GM19240 (cell line): ENCODE results near the gene STAC3.
A peak's percentile ranks its signal among the peaks of the same experiment; 100 is the strongest.

Experiments
- DNase-seq: peaks from one replicate; pipeline ENCODE4 v3.0.0; 2011; ENCODE audit warnings: low spot score; ENCODE audit not compliant: insufficient read length

The STAC3 gene

DNA sequence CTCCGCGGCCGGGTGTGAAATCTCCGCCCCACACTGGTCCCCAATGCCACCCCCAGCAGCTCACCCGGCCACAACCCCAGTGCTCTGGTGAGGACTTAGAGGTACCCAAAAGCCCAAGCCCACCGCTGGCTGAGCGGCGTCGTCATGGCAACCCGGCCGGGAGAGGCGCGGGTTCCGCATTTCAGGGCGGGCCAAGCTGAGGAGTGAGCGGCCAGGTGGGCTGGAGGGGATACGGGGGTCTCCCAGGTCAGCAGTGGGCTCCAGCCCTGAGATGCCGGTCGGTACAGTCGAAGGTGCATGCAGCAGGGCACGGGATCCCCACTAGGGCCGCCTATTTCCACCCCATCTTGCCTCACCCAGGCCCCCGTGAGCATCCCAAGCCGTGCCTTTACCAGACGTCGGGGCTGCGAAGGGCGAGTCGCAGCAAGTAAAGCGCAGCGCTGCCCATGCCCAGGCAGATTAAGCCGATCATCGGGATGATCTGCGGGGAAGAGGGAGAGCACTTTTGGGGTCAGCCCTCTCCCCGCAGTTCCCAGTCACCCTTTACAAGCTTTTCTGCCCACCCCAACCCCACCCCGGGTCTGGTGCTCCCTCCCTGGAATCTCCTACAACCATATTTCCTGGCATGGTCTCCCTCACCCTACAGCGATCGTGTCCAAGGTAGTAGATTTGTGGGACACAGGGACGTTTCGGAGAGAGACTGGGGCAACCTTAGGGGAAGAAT is 14.6 kb downstream of the STAC3 start:
- DNase-seq = no peak

GRCh38 chr12:57235728-57236131 is 15.3 kb downstream of the STAC3 start:
- no peak for DNase-seq

DNA sequence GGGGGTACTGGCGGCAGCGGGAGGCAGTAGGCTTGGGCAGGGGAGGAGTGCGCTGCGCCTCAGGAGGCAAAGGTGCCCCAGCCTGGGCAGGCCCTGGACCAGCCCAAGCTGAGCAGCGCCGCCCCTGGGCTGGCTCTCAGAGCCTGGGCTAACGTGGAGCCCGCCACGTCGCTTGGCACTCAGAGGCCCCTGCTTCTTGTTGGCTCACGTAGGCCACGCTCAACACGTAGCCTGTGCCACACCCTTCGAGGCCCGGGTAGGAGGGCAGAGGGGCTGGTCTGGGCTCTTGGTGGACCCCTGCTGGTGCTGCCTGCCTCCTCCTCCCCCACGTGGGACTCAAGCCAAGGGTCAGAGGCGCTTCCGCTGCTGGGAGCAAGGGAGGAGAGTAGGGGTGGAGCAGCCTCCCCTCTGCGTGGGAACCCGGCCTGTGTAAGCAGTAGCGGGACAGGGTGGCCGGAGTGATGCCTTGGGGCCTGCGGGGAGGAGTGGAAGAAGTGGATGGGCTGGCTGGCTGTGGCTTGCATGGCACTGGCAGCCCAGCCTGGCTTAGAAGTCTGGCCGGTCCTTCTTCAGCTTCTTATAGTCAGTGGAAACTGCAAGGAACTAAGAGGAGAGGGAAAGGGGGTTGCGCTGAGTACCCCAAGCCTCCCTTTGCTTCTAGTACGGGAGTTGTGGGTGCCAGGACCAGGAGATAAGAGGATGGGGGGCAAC is 15.8 kb downstream of the STAC3 start:
- DNase-seq = no peak

GRCh38 chr12:57234571-57235016 is 16.4 kb downstream of the STAC3 start:
- no peak for DNase-seq

- no peak for DNase-seq
These were observed 16.8 kb downstream of the STAC3 start for GRCh38 chr12:57234233-57234570.

GRCh38 chr12:57233357-57234232 is 17.4 kb downstream of the STAC3 start:
- DNase-seq = no peak

DNA sequence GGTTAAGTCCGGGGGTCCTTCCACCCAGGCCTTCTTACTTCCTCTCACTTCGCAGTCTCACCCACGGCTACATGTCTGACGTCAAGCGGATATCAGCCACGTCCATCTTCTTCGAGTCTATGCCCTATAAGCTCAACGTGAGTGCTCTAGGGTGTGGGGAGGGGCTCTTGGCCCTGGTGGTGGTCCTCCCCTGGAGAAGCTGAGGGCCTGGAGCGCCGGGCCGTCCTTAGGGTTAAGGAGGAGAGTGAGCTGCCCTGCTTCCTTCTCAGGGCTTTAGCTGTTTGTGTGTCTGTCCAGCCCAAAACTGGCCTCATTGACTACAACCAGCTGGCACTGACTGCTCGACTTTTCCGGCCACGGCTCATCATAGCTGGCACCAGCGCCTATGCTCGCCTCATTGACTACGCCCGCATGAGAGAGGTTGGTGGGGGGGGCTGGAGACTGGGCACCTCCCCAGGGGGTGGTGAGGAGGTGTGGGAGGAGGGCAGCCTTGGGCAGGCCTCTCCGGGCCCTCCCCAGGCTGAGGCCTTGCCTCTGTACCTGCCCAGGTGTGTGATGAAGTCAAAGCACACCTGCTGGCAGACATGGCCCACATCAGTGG is 18.7 kb downstream of the STAC3 start:
- DNase-seq = no peak

GRCh38 chr12:57231276-57232021 is 19.5 kb downstream of the STAC3 start:
- DNase-seq = no peak

GRCh38 chr12:57230381-57231155 is 20.4 kb downstream of the STAC3 start:
- no peak for DNase-seq

GRCh38 chr12:57229634-57230380 is 21.2 kb downstream of the STAC3 start, which contains the start of gene SHMT2:
Gene SHMT2 (plus strand): TSS chr12:57229711. CDS start chr12:57229779, 68 bp downstream.
- DNase-seq = peak; percentile 100

- DNase-seq = no peak
These were observed 21.8 kb downstream of the STAC3 start for GRCh38 chr12:57229046-57229633.

GRCh38 chr12:57227315-57228115 is 23.5 kb downstream of the STAC3 start:
- no peak for DNase-seq

DNA sequence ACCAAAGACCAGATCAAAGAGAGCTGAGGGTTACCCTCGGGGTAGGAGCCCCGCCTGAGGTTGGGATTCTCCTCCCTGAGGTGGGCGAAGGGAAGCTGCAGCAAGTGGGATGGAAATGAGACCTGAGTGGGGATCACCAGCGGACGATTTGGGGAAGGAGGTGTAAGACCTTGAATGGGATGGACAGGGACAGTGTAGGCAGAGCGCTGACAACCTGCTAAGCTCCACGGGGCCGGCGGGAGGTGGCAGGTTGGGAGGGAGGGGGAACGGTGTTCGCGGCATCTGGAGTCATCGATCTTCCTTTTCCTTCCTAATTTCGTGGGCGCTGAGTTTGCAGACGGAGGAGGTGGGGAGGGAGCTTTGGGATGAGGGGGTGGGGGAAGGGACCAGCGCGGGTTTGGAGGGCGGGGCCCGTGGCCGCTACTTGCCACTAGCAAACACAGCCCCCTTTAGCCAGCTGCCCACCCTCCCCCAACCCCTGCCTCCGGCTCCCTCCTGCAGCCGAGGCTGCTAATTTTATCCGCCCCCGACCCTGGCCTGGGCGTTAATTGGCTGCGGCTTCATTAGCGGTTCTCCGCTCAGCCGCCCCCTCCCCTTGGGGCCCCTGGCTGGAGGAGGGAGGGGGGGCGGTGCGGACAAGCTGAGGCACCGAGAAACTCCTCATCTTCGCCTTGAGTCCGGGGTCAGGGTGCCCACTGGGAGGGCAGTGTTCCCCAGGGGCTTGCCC is 24.2 kb downstream of the STAC3 start:
- DNase-seq = no peak

DNA sequence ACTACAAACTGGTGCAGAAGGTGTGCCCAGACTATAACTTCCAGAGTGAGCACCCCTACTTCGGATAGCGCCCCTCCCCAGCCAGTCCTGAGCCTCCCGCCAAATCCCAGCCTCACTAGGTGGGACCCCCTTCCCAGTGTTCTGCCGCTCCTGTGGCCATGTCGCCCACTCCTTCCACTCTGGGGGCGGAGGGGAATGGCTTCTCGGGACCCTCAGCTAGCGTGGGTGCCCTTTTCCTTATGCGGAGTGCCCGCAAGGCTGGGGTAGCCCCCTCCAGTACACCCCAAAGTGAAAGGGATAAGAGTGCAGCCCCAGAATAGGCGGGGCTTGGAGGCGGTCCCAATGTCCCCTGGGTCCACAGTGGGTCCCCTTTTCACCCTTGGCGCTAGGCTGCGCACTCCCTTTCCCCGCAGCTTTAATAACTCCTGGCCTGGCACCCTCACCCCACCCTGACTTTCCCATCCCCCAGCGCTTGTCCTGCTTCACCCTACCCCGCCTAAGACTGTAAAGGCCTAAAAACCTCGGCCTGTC is 25.2 kb downstream of the STAC3 start:
- no peak for DNase-seq

GRCh38 chr12:57224973-57225679 is 25.9 kb downstream of the STAC3 start:
- no peak for DNase-seq

DNA sequence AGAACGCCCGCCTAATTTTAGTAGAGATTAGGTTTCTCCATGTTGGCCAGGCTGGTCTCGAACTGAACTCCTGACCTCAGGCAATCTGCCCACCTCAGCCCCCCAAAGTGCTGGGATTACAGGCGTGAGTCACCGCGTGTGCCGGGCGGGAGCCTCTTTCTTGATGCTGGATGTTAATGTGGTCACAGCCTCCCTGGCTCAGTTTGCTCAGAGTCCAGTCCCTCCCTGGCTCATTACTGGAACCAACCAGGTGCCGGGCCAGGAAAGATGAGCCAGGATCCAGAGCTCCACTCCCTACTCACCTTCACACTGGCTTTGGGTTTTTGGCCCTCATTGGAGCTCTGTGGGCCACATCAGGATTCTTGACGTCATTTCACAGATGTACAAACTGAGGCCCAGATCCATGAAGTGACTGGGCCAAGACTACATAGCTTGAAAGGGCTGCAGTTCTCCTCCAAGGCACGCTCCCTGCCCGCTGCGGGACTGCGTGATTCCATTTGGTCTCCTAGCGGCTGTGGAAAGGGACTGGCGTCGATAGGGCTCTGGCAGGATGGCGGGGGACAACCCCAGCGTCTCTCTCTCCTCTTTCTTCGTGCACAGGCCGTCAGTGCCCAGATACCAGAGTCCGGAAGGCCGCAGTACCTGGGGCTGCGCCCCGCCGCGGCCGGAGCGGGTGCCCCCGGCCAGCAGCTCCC is 26.6 kb downstream of the STAC3 start:
- DNase-seq = no peak
